Skeletal muscle cell (primary cell): ENCODE data around the gene SLC38A10.
A peak's percentile ranks its signal among the peaks of the same experiment; 100 is the strongest.

Experiments used
- DNase-seq: peaks from one replicate; pipeline ENCODE4 v3.0.0-alpha.2; 2010; ENCODE audit warnings: low read depth
- H3K4me3 ChIP-seq: 2 replicates; pipeline ENCODE4 v1.5.1; 2011; ENCODE audit warnings: low read depth, mild to moderate bottlenecking, control low read depth, low read length, moderate library complexity

SLC38A10 gene

DNA sequence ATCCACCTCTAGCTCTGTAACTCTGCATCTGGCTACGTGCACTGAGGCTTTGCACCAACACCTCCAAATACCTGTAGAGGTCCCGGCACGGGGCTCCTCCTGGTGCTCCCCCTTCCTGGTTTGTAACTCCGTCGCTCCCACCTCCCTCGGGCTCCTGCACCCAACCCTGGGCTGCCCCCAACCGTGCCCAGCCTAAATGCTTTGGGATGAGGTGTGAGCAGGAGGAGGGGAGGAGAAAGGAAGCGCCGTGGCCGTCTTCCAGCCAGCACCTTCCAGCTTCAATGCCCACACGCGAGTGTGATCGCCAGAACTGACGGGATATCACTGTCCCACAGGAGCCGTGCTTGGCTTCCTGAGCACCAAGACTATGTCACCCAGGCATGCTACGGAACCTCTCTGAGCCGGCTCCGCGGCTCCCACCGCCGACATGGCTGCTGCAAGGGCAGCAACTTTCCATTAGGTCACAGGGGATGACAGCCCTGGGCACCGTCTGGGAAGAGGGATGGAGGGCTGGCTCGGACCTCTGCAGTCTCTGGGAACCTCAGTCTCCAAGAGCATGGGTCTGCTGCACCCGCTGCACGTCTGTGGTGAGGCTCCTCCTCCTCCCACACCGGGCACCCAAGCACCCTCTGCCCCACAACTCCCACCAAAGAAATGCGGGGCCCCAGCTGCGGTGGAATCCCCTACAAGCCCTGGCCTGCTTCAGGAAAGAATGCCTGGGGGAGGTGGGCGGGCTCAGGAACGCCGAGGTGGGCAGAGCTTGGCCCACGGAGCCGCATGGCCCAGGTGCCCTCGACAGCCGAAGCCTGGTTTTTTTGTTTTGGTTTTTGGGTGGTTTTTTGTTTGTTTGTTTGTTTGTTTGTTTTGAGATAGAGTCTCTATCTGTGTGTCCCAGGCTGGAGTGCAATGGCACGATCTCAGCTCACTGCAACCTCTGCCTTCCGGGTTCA lies 6.4 kb upstream of the SLC38A10 start:
- no peak overlapping the region for H3K4me3 ChIP-seq
- no peak for DNase-seq

DNA sequence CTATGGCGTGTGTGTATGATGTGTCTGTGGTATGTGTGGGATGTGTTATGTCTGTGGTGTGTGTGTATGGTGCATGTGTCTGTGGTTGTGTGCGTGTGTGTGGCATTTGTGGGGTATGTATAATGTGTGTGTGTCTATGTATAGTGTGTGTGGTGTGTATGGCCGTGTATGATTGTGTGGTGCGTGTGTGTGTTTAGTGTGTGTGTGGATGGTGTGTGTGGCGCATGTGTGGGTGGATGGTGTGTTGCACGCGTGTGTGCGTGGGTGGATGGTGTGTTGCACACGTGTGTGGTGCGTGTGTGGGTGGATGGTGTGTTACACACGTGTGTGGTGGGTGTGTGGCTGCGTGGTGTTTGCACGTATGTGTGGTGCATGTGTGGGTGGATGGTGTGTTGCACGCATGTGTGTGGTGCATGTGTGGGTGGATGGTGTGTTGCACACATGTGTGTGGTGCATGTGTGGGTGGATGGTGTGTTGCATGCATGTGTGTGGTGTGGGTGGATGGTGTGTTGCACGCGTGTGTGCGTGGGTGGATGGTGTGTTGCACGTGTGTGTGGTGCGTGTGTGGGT lies 5.6 kb upstream of the SLC38A10 start:
- H3K4me3 ChIP-seq: no peak overlapping the region
- DNase-seq: no peak

DNA sequence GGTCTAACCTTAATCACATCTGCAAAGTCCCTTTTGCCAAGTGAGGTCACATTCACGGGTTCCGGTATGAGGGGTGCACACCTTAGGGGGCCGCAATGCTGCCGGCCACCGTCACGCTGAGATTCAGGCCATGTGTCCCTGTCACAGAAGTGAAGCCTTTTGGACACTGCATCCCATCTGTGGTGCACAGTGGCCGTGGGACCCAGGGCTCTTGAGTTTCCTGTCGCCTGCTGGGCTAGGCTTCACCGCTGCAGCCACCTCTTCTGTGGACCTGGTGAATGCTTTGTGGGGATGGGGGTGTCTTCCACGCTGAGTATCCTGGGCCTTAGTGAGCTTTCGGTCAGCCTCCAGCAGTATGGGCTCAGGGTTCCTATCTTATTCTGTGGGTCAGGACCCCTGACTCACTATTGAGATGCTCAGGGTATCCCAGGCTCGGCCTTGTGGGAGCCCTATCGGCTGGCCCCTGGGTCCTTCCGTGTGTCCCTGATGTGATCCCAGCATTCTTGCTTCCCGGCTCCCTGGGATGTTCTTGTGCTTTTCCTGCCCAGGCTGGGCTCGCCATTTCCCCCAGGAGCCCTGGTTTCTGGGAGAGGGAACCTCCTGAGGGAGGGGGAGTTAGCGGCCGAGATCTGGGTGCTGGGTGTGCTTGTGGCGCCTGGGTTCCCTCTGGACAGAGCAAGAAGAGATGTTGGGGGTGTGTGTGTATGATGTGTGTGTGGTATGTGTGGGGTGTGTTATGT lies 4.9 kb upstream of the SLC38A10 start:
- no peak overlapping the region for H3K4me3 ChIP-seq
- no peak for DNase-seq

DNA sequence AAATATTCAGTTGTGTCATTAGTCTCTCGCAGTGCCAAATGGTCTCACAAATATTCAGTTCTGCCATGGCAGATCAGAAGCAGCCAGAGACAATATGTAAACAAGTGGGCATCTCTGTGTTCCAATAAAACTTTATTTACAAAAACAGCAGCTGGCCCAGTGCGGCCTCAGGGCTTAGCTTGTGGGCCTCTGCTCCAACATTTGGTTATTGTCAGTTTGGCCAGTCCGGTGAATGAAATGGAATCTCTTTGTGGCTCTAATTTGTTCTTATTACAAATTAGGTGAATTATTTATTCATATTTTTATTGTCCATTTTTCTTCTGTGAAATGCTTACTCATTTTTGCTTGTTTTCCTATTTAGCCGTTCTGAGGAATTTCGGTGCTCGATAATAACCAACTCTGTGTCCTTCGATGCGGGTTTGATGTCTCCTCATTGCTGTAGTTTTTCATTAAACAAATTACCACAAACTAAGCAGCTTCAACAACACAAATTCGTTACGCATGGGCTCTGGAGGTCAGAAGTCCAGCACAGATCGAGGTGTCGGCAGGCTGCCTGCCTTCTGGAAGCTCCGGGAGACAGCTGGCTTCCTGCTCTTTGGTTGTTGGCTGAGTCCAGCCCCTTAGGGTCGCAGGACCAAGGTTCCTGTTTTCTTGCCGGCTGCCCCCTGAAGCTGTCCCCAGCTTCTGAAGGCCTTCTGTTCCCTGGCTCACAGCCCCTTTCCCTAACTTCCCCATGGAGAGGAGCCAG lies 4.1 kb upstream of the SLC38A10 start:
- no peak overlapping the region for H3K4me3 ChIP-seq
- no peak for DNase-seq

DNA sequence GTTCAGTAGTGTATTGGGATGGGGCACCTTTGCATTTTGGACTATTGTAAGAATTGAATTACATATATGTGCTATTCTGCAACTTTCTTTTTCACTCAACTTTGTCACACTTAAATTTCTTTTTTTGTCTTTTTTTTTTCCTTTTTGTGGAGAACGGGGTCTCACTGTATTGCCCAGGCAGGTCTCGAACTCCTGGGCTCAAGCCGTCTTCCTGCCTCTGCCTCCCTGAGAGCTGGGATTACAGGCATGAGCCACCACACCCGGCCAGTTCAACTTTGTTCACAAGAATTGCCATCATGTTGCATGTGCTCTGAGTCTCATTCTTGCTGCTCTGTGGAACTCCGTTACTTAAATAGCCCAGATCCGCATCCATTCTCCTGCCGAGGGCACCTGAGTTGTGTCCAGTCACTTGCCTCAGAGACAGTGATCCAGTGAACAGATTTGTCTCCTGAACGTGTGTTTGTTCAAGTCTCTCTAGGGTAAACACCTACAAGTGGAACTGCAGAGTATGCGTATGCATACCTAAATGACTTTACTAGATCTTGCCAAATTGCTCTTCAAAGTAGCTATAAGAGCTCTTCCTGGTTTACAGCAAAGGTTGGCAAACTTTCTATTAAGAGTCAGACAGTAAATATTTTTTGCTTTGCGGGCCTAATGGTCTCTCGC lies 3.4 kb upstream of the SLC38A10 start:
- no peak for DNase-seq
- no peak overlapping the region for H3K4me3 ChIP-seq

DNA sequence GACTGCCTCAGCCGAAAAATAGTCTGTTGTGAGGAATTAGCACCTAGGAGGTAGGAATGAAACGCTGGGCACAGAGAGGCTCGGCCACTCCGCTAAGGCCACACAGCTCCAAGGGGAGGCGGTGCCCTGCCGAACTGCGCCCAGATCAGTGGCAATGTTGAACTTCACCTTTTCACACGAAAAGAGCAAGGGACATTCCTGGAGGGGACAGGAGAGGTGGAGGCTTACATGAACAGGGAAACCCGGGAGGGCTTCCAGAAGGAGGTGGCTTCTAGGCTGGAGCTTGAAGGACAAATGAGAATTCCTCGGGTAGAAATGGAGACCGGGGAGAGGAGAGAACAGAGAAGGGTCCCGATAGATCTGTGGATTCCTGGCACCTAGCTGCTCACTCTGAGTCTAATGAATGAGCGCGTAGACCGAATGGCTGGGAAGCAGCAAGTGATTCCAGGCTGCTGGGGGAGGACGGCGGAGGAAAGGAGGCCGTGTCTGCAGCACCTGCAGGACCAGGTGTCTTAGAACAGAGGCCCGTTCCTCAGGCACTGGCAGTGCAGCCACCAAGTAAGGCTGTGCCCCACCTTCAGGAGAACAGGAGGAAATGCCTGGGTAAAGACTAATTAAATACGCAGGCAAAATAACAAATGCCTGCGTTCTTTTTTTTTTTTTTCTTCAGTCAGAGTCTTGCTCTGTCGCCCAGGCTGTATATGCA lies 722 bp upstream of the SLC38A10 start:
- peak overlapping the region; percentile 85 for H3K4me3 ChIP-seq
- no peak for DNase-seq

DNA sequence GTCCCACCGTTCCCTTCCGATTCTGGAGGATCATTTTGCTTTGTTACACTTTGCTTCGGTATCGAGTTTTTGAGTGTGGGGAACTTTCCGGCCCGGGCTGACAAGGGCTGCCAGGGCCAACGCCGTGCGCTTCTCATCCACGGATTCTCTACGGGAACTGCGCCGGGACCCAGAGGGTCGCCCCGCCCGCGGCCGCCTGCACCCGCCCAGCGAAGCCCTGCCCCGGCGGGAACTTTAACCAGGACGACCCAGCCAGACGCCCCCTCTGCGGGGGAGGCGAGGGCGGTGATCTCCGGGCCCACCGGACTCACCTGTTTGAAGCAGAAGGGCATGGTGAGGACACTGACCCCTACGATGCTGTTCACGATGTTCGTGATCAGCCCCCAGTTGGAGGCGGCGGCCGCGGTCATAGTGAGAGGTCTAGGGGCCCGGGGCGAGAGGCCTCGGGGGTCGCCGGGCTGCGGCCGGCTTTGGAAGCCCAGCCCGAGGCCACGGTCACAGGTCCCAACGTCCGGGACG lies 536 bp downstream of the SLC38A10 start:
- H3K4me3 ChIP-seq: peak overlapping the region; percentile 85
- no peak for DNase-seq

DNA sequence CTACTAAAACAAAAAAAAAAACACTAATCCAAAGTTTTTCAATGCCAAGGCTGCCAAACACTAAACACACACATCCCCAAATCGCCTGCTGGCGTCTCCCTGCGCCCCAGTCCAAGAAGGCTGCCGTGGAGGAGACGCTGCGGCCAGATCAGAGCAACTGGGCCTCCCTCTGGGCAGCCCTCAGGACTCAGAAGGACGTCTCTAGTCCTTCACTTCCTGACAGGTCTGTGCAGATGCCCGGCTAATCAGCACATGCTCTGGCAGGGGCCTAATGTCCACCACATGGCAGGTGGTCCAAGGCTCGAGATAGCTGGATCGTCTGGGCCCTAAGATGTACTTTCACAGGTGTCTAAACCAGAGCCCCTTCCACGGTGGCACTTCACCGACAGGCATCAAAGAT lies 2.7 kb downstream of the SLC38A10 start:
- no peak overlapping the region for H3K4me3 ChIP-seq
- DNase-seq: no peak

DNA sequence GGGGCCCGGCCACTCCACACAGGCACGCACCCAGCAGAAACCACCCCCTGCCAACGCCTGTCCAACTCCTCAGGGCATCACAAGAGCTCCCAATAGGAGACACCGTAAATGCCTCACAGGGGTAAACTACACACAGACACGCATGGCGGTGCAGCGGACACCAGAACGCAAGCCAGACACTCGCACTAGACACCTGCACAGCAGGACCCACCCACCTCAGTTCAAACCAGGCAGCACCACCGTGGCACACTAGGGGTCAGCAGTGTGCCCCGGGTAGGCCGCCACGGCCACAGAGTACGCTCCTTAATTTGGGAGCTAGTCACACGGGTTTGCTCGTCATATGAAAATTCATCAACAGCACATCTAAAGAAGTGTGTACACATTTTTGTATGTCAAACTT lies 3.4 kb downstream of the SLC38A10 start:
- no peak for DNase-seq
- no peak overlapping the region for H3K4me3 ChIP-seq

DNA sequence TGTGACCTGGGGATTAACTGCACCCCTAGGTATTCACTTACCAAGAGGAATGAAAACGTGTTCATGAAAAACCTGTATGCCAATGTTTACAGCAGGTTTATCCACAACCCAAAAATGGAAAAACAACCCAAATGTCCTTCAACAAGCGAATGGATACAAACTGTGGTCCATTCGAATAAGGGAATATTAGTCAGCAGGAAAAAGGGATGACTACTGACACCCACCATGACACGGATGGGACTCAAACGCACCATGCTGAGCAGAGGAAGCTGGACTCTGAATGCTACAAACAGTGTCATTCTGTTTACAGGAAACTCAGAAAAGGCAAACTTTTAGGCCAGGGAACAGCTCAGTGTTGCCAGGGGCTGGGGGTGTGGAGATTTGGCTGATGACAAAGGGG lies 4.9 kb downstream of the SLC38A10 start:
- DNase-seq: no peak
- H3K4me3 ChIP-seq: no peak overlapping the region

DNA sequence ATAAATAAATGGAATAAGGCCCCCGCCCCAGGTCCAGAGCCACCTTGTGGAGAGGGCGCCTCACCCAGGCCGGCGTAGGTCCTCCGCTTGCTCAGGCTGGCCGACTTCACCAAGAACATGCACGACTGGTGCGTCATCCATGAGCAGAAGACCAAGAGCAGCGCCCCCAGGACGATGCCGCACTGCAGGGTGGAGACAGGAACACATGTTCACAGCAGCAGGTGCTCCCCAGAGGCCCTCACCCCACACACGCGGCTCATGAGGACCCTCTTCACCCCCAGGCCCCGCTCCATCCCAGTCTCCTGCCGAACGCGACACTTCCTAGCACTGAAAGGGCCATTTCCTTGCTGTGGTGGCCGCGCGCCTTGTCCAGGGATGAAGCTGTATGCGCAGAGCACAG lies 5.5 kb downstream of the SLC38A10 start:
- no peak for DNase-seq
- no peak overlapping the region for H3K4me3 ChIP-seq

DNA sequence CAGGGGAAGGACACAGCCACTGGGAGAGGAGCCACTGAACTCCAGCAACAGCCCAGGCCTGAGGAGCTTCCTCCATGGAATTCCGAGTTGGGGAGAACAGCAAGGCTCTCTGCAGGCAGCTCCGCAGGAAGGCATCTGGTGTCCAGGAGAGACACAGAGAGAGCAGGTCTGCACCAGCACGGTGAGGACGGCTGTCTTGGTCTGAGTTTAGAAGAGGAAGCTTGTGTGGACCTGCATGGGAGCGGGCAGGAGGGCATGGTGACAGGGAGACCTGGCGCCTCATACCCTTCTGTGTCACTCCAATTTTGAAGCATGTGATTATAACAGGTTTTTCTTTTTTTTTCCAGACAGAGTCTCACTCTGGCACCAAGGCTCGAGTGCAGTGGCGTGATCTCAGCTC lies 6.4 kb downstream of the SLC38A10 start:
- no peak for DNase-seq
- no peak overlapping the region for H3K4me3 ChIP-seq

DNA sequence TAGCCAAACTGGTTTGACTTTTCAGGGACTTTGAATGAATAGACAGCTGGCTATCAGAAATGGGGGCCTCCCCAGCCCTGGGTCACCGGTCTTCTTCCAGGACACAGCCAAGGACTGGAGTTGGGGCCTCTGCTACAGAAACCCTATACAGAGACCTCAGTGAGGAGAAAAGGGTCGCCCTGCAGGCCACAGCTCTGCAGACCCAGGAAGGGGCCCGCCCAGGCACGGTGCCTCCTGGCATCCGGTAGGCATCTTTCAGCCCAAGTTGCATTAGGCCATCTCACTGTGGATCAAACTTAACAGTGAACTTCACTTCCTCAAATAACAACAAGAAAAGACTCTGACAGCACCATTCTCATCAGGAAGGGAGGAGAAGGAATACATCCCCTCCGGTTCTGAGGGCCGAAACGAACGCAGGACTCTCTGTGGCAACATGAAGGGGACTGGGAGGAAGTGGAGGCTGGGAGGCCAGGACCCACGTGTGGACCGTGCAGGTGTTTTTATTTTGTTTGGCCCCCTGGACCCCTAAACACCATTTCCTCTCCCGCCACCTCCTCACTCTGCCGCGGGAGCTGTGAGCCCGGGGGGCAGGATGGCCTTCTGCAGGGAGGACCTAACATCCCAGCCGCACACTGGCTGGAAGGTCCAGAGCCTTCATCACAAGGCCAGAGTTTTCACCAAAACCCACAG lies 7.2 kb downstream of the SLC38A10 start:
- H3K4me3 ChIP-seq: no peak overlapping the region

DNA sequence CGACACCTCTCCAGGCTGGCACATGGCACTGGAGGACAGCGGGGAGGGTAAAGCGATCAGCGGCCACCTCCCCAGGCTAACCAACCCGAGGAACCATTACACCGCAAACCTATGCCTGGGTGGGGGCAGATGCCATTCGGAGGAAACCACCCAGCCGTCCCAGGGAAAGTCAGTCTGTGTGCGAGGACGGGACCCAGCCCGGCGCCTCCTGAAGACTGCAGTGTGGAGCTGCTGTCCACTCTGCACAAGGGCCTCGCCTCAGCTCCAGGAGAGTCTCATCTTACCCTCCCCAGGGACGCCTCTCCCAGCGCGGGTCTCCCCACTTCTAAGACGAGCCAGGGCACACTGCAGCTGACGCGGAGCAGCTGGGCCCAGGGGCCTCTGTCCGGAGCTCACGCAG lies 8.0 kb downstream of the SLC38A10 start:
- no peak overlapping the region for H3K4me3 ChIP-seq

More for the DNA sequence above, 7.2 kb downstream of the SLC38A10 start:
- DNase-seq: no peak

DNA sequence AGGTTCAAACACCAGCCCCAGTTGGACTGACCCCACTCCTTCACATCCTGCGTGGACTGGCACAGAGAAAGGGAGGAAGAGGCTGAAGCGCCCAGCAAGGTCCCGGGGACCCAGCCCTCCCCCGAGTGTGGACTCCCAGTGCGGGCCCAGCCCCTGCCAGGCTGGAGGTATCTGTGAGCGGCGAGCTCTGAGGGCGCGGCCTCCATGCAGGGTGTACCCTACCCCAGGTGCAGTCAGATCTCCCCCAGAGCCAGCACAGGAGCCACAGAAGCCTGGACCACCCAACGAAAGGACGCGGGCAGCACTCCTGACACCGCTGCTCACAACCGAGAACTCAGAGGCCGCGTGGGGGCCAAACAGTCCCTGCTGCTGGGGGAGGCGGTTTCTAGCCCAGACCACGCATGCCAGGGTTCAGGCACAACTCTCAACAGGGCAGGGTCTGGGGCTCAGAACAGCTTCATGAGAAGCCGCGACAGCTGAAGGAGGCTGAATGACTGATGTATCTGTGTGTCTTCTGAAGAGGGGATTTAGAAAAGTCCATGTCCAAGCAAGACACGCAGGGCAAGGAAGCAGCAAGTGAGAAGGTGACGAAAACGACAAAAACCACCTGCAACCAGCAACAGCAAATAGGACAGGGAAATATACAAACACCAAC lies 8.5 kb downstream of the SLC38A10 start:
- DNase-seq: no peak
- H3K4me3 ChIP-seq: no peak overlapping the region

More for the DNA sequence above, 8.0 kb downstream of the SLC38A10 start:
- no peak for DNase-seq

DNA sequence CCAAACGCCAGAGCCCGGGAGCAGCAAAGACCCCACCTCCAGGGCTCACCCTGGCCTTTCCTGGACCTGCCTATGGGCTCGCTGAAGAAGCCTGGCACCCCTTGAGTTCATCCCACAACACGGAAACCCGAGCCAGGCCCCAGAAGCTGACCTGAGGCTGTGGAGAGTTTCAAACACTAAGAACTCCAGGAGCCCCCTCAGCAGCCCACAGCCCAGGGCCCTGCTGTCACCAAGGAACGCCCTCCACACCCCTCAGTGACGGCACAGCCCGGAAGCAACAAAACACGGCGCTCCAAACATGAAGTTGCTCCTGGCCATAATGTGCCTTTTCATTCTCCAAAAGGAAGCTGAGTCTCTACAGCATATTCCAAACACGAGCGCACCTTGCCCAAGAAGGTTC lies 9.2 kb downstream of the SLC38A10 start:
- H3K4me3 ChIP-seq: no peak overlapping the region

DNA sequence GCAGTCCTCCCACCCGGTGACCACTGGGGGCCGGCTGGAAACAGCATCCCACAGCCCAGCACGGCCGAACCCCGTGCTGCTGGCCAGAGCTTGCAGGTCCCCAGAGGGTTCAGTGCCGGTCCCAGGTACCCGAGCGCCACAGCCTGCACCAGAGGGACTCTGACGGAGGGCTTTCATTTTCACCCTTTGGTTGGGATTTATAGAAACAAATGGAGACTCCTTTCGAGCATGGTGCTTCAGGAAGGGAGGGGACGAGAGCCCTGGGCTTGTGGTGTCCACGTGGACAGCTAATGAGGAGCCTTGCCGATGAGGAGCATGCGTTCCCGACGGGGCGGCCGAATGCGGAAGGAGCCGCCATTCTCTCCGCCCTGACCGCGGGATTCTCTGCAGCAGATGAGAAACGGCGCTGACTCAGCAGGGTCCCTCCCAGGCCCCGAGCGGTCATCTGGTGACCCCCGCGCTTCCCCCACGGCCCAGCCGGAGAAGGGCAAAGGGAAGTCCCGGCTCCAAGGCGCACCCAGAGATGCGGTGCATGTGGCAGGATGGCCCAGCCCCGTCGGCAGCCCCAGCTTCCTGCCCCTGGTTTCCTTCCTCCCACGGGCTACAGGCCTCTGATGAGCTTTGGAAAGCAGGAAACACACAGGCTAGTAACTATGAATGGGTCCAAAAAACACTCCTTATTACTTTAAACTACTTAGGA lies 9.8 kb downstream of the SLC38A10 start:
- peak overlapping the region; percentile 18 for H3K4me3 ChIP-seq
- no peak for DNase-seq

More for the DNA sequence above, 9.2 kb downstream of the SLC38A10 start:
- no peak for DNase-seq
